Neural cell (in vitro differentiated cells): Measurements from ENCODE around the gene GMDS. TPM values are rescaled to one million over a fixed set of nuclear protein-coding genes. Genes with fewer than 3 reads are reported as not detected.

ENCODE experiments used
- H2AFZ ChIP-seq: fragments of 200-600, 300-800 bp; sonication (generic), shearing (Covaris generic); 2 replicates; pipeline ENCODE4 v1.6.0; 2014; ENCODE audit warnings: low read depth, mild to moderate bottlenecking, antibody characterized with exemption, low read length, moderate library complexity
- H3F3A ChIP-seq: fragments of 200-600 bp; shearing (Covaris generic); 2 replicates; pipeline ENCODE4 v1.6.1; 2016; ENCODE audit warnings: mild to moderate bottlenecking, moderate library complexity, mixed read lengths, antibody characterized with exemption, low read length; ENCODE audit not compliant: insufficient read depth, poor library complexity, severe bottlenecking
- H3K27ac ChIP-seq: fragments of 200-600, 300-800 bp; sonication (generic), shearing (Covaris generic); 2 replicates; pipeline ENCODE4 v1.5.1; 2014; ENCODE audit warnings: mild to moderate bottlenecking, low read length, moderate library complexity
- H3K27me3 ChIP-seq: fragments of 300-800, 200-600 bp; sonication (generic), shearing (Covaris generic); 2 replicates; pipeline ENCODE4 v1.6.0; 2014; ENCODE audit warnings: mild to moderate bottlenecking, low read depth, low read length, moderate library complexity; ENCODE audit not compliant: insufficient read depth
- H3K36me3 ChIP-seq: fragments of 300-800, 200-600 bp; sonication (generic), shearing (Covaris generic); 2 replicates; pipeline ENCODE4 v1.5.1; 2014; ENCODE audit warnings: mild to moderate bottlenecking, antibody characterized with exemption, low read length, moderate library complexity; ENCODE audit not compliant: insufficient read depth
- H3K4me2 ChIP-seq: fragments of 300-800, 200-600 bp; sonication (generic), shearing (Covaris generic); 2 replicates; pipeline ENCODE4 v1.6.0; 2014; ENCODE audit warnings: mild to moderate bottlenecking, low read length
- H3K4me3 ChIP-seq: fragments of 300-800, 200-600 bp; sonication (generic), shearing (Covaris generic); 2 replicates; pipeline ENCODE4 v1.5.1; 2014; ENCODE audit warnings: mild to moderate bottlenecking, low read length, moderate library complexity
- H3K79me2 ChIP-seq: fragments of 200-600 bp; shearing (Covaris generic); replicated peaks from 2 replicates; pipeline ENCODE4 v1.6.0; 2014; ENCODE audit warnings: mild to moderate bottlenecking, low read length, moderate library complexity; ENCODE audit not compliant: insufficient read depth
- H3K9ac ChIP-seq: fragments of 300-800, 200-600 bp; sonication (generic), shearing (Covaris generic); 2 replicates; pipeline ENCODE4 v1.6.1; 2016; ENCODE audit warnings: mild to moderate bottlenecking, low read length, mixed read lengths
- H3K9me2 ChIP-seq: fragments of 200-600 bp; shearing (Covaris generic); 2 replicates; pipeline ENCODE4 v1.6.1; 2016; ENCODE audit warnings: mild to moderate bottlenecking, low read length, mixed read lengths; ENCODE audit not compliant: insufficient read depth
- H3K9me3 ChIP-seq: fragments of 200-600, 300-800 bp; sonication (generic), shearing (Covaris generic); 2 replicates; pipeline ENCODE4 v1.6.1; 2016; ENCODE audit warnings: mild to moderate bottlenecking, mixed run types, low read length, moderate library complexity, mixed read lengths
- H4K20me1 ChIP-seq: fragments of 200-600 bp; shearing (Covaris generic); 2 replicates; pipeline ENCODE4 v1.6.1; 2016; ENCODE audit warnings: mild to moderate bottlenecking, mixed run types; ENCODE audit not compliant: insufficient read depth
- CTCF ChIP-seq: fragments of 450-650 bp; IDR thresholded peaks from 2 replicates; pipeline ENCODE4 v1.5.1; 2014; ENCODE audit warnings: antibody characterized with exemption, mild to moderate bottlenecking, moderate library complexity; ENCODE audit not compliant: poor library complexity, severe bottlenecking
- EP300 ChIP-seq: fragments of 450-650 bp; conservative IDR thresholded peaks from 2 replicates; pipeline ENCODE4 v1.6.1; 2014; ENCODE audit warnings: antibody characterized with exemption, mild to moderate bottlenecking, moderate library complexity; ENCODE audit not compliant: poor library complexity, severe bottlenecking
- EZH2 ChIP-seq: fragments of 200-600, 300-800 bp; shearing (Covaris generic), sonication (generic); IDR thresholded peaks from 2 replicates; pipeline ENCODE4 v1.6.1; 2014; ENCODE audit warnings: antibody characterized with exemption, low read length, borderline replicate concordance, mild to moderate bottlenecking; ENCODE audit not compliant: insufficient read depth, poor library complexity, severe bottlenecking
- MXI1 ChIP-seq: fragments of 450-650 bp; conservative IDR thresholded peaks from 2 replicates; pipeline ENCODE4 v1.6.1; 2014; ENCODE audit warnings: antibody characterized with exemption, mild to moderate bottlenecking; ENCODE audit not compliant: poor library complexity, severe bottlenecking
- POLR2AphosphoS5 ChIP-seq: IDR thresholded peaks from 2 replicates; pipeline ENCODE4 v1.6.1; 2012
- RAD21 ChIP-seq: fragments of 450-650 bp; conservative IDR thresholded peaks from 2 replicates; pipeline ENCODE4 v1.6.1; 2014; ENCODE audit warnings: antibody characterized with exemption, mild to moderate bottlenecking, moderate library complexity
- REST ChIP-seq: IDR thresholded peaks from 2 replicates; pipeline ENCODE4 v1.6.1; 2012; ENCODE audit warnings: borderline replicate concordance
- SMC3 ChIP-seq: fragments of 450-650 bp; conservative IDR thresholded peaks from 2 replicates; pipeline ENCODE4 v1.6.1; 2014; ENCODE audit warnings: antibody characterized with exemption, mild to moderate bottlenecking, moderate library complexity; ENCODE audit not compliant: poor library complexity
- TAF1 ChIP-seq: IDR thresholded peaks from 2 replicates; pipeline ENCODE4 v1.6.1; 2012; ENCODE audit warnings: low read depth
- polyA plus RNA-seq: library from polyadenylated mRNA; depleted of rRNA; stranded (reverse); fragments of >200 nt; gene quantifications from 2 replicates; pipeline ENCODE4 v1.2.3, GENCODE V29; 2014

GMDS gene
- polyA plus RNA-seq, 1 donor from 2014 or later, result 11.4 TPM

- H2AFZ ChIP-seq, result no peak overlapping the region
- no peaks in the 10 kb centered on the region for H3K9me2 ChIP-seq
- H3K9me3 ChIP-seq, result no peaks in the 10 kb centered on the region
These were observed 514.5 kb downstream of the GMDS start for GRCh38 chr6:1730882-1731281.

GRCh38 chr6:1729750-1730140, 515.7 kb downstream of the GMDS start:
- H3K27me3 ChIP-seq, result no peaks in the 10 kb centered on the region
- H3K4me2 ChIP-seq, result no peak overlapping the region
- no peaks in the 10 kb centered on the region for H3F3A ChIP-seq
- H4K20me1 ChIP-seq, result no peaks in the 10 kb centered on the region
- no peak overlapping the region for H3K27ac ChIP-seq
- no peaks in the 10 kb centered on the region for H3K9me3 ChIP-seq
- no peak overlapping the region for H2AFZ ChIP-seq
- no peaks in the 10 kb centered on the region for H3K36me3 ChIP-seq
- H3K79me2 ChIP-seq, result no peaks in the 10 kb centered on the region
- TF ChIP-seq EP300 (no peak), EZH2 (no peak), SMC3 (no peak), RAD21 (no peak), TAF1 (no peak), MXI1 (no peak), REST (no peak), CTCF (no peak), POLR2AphosphoS5 (no peak)
- H3K4me3 ChIP-seq, result no peak overlapping the region
- H3K9me2 ChIP-seq, result no peaks in the 10 kb centered on the region
- no peak overlapping the region for H3K9ac ChIP-seq

More at GRCh38 chr6:1730882-1731281, 514.5 kb downstream of the GMDS start:
- H4K20me1 ChIP-seq, result no peaks in the 10 kb centered on the region
- TF ChIP-seq RAD21 (no peak), POLR2AphosphoS5 (no peak), REST (no peak)
- no peaks in the 10 kb centered on the region for H3K27me3 ChIP-seq
- no peaks in the 10 kb centered on the region for H3K36me3 ChIP-seq
- no peaks in the 10 kb centered on the region for H3K79me2 ChIP-seq
- H3K9ac ChIP-seq, result no peak overlapping the region
- H3K4me2 ChIP-seq, result no peak overlapping the region
- H3K4me3 ChIP-seq, result no peak overlapping the region
- no peak overlapping the region for H3K27ac ChIP-seq
- H3F3A ChIP-seq, result no peaks in the 10 kb centered on the region
